GM18502 (cell line): ENCODE results near the gene MRGPRE.

Experiments used
- ATAC-seq: cut with Tn5 transposase; IDR thresholded peaks from one replicate; pipeline ENCODE4 v1.9.1; 2021; ENCODE audit warnings: mild to moderate bottlenecking; ENCODE audit not compliant: unreplicated experiment, poor library complexity

MRGPRE gene

GRCh38 chr11:3198815-3199214, 33.4 kb downstream of the MRGPRE start:
- no peak for ATAC-seq

DNA sequence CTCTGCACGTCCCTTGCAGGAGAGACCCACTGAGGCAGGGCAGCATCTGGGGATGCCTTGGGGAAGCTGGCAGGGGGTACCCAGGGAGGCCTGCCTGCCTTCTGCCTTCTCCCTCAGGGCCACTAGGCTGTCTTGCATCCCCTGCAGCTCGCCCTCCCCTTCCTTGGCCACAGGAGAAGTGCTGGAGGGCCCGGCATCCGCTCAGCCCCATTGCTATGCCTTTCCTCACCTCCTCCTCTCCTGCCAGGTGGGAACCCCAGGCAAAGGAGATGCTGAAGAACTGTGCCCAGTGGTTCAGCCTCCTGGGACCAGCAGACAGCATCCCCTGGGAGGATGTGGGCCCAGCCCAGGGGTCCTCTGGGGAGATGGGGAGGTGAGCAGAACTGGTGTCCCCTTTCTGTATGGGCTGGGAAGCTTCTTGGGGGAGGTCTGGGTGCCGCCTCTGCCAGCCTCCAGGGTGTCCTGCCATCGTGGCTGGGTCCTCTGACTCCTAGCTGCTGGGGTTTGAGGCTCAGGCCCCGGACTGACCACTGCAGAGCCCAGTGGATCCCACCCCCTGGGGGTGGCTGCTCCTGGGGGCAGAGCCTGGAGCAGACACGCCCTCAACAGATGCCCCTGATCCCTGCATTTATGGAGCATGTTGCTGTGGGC, 34.2 kb downstream of the MRGPRE start:
- no peak for ATAC-seq

DNA sequence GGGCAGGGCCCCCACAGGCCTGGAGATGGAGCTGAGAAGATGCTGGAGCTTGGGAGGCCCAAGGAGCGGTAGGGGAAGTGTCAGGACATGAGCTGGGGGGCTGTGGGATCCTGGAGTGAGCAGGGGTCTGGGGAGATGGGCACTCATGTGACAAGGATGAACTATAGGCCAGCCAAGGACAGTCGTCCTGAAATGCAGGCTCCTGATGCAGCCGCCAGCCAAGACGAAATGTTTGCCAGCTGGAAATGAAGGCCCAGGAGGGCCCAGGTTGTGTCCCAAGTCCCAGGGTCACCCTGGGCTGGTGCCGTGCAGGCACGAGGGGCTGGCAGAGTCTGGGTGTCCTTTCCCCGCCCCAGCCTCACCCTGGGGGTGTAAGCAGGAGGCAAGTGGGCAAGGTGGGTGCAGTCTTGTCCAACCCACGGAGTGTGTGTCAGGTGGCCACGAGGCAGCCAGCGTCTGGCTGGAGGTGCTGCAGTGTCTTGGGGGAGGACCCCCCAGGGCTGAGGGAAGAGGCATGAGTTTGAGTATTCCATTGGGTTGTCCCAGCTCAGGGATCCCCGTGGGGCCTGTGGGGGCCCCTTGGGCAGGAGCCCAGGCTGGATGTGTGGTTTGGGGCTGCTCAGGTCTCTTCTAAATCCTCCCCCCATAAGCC, 35.0 kb downstream of the MRGPRE start:
- ATAC-seq = no peak

- ATAC-seq = no peak
These were observed 35.8 kb downstream of the MRGPRE start for GRCh38 chr11:3196161-3197043.

DNA sequence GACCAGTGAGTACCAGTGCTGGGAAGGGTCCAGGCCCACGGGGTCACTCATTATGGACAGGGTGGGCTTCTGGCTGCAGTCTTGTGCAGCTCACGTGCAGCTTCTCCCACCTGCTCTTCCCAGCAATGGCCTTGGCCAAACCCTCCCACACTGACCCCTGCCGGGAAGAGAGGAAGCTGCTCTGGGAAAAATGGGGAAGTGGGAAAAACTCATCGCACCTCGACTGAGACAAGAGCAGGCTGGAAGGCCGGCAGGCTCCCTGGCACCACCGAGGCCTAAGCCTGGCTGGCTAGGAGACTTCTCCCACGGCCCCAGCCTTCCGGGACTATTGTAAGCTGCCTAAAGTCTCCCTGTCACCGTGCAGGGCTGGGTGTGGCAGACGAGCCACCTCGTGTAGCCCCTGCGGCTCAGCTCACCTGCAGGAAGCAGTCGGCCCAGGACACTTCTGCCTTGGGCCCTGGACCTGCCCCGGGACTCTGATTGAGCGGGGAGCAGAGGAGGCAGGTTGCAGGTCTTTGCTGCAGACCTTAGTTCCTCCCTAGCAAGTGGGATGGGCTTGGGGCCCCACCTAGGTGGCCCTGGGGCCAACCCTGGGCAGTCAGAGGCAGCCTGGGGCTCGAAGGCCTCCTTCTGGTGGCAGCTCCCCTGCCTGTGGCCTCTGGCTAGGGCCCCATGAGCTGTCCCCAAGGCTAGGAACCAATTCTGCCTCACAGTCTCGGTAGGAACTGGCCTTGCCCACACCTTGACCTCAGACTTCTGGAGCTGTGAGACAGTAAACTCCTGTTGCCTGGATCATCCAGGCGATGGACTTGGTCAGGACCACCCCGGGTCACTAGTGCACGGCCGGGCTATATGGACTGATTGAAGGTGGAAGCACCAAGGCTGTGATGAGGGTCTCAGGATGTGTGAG, 36.7 kb downstream of the MRGPRE start:
- no peak for ATAC-seq

- ATAC-seq = no peak
These were observed 38.0 kb downstream of the MRGPRE start for GRCh38 chr11:3194016-3194816.

GRCh38 chr11:3193373-3194015, 38.7 kb downstream of the MRGPRE start:
- ATAC-seq = no peak

DNA sequence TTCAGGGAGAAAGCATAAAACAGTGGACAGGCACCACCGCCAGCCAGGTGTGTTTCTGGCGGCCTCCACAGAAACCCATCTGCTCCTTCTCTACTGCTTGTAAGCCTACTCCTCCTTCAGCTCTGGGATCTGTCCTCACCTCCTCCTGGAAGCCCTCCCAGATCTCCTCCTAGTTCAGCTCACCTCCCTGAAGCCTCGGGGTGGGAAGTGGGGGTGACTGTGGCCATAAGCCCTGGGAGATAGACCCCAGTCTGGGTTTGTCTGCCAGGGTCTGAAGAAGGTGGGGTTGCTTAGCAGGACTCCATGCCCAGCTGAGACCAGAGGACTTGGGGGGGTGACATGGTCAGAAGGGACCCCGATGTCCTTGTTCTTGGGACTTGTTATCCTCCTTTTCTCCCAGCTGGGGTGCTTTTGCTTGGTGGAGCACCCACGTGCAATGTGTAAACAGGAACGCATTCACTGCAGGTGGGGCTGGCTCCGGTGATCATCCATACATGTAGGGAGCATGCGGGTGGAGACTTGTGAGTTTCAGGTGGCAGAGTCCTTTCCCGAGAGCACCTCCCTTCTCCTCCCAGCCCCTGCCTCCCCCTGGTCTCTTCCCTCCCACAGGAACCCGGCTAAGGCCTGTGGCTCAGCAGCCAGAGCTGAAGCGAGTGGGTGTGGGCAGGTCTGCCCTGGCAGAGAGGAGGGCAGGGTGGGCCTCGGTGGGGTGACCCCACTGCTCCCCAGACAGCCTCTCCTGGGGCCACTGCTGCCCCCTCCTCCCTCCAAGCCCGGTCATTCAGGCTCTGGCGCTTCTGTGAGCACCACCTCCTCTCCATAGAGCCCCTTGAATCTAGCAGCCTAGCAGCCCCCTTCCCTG, 39.5 kb downstream of the MRGPRE start:
- ATAC-seq = no peak

- no peak for ATAC-seq
These were observed 40.5 kb downstream of the MRGPRE start for GRCh38 chr11:3191586-3192324.

DNA sequence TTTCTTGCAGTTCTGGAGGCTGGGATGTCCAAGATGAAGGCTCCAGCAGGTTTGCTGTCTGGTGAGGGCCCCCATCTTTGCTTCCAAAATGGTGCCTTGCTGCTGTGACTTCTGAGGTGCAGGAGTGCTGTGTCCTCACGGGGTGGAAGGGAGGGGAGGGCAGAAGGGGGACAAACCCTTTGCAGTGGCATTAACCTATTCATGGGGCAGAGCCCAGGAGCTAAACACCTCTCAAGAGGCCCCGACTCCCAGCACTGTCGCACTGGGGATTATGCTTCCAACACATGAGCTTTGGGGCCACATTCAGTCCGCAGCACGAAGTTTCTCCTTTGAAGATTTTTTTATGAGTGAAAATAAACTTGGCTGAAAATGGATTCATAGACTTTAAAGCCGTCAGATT, 41.6 kb downstream of the MRGPRE start:
- no peak for ATAC-seq

DNA sequence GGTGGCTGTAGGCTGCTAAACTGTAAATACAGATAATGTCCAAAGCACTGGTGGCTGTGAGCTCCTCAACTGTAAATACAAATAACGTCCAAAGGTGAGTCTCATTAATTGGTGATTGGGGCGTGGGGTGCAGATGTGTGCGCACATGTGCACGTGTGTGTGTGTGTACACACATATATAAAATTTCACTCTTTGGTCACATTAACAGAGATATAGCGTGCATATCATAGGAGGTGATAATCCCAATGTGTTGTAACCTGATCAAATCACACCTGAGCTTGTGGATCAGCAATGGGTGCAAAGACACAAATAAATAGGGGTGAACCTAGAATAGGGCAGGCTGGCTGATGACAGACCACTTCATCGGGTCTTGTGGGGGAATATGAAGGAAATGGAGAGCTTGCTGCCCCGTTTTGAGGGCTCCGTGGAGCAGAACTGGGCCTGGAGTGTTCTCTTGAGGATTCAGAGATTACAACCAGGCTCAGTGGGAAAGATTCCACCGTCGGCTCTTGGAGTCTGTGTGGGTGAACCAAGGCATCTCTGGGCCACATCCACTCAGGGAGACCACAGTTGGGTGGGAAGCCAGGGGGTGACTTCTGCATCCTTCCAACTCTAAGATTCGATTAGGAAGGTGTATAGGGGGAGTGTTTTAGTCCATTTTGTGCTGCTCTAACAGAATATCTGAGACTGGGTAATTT, 42.2 kb downstream of the MRGPRE start:
- no peak for ATAC-seq

DNA sequence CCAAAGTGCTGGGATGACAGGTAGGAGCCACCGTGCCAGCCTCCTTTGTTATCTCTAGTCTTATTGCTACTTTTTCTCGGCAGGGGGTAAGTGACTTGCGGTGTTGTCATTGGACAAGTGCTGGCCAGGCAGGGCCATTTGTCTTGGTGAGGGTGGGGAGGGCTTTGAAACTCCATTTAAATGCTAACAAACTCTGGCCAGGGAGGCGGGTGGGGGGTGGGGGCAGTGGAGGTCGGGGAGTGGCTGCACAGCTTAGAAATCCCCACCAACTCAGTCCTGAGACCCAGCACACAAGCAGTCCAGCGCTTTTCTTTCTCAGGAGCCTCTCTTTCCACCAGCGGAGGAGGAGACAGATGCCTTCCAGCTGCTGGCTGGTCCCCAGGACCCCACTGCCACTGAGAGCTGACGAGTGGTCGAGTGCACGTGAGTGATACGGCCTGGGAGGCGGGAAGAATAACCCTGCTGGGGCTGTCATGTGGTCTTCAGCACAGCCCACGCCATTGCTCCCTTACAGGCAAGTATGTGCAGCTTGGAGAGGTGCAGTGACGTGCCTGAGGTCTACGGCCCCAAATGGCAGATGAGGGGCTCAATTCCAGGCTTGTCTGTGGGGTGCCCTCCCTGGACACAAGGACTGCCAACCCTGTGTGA, 42.9 kb downstream of the MRGPRE start:
- ATAC-seq = no peak

GRCh38 chr11:3188496-3189195, 43.6 kb downstream of the MRGPRE start:
- no peak for ATAC-seq

DNA sequence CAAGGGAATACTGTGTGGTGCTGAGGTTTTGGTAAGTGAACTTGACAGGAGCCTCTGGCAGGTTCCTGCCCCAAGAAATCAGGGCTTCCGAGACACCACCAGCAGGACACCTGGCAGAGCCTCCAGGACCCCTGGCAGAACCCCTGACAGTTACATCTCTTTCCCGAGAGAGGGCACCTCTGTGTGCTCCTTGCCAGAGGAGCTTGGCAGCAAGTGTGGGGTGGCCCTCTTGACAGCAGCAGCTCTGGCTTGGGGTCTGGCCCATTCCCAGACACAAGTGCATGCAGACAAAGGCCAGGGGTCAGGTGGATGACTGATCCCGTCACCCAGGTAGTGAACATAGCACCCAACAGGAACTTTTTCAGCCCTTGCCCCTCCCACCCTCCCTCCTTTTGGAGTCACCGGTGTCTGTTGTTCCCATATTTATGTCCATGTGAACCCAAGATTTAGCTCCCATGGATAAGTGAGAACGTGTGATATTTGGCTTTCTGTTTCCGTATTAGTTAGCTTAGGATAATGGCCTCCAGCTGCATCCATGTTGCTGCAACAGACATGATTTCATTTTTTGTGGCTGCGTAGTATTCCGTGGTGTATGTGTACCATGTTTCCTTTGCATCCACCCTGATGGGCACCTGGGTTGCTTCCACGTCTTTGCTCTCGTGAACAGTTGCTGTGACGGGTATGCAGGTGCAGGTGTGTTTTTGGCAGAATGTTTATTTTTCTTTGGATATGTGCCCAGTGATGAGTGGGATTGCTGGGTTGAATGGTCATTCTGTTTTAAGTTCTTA, 45.9 kb downstream of the MRGPRE start:
- no peak for ATAC-seq

DNA sequence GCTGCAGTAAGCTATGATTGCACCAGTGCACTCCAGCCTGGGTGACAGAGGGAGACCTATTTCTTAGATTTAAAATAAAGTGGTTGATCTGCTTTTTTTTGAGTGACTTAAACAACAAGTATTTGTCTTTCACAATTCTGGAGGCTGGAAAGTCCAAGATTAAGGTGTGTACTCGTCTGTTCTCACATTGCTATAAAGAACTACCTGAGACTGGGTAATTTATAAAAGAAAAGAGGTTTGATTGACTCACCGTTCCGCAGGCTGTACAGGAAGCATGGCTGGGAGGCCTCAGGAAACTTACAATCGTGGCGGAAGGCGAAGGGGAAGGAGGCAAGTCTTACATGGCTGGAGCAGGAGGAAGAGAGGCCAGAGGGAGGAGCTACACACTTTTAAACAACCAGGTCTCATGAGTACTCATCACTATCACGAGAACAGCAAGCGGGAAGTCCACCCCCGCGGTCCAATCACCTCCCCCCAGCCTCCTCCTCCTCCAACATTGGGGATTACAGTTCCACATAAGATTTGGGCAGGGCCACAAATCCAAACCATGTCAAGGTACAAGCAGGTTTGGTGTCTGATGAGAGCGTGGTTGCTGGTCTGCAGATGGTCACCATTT, 47.4 kb downstream of the MRGPRE start:
- no peak for ATAC-seq
